HAP-1 (cell line): ENCODE measurements around the gene ABL2.
"Not testable (repeated sequence)": the region's sequence is repeated elsewhere in the genome, so short reads cannot be mapped to it uniquely, and the experiment has no call there.

Experiments used
- DNase-seq, 2 experiments: peaks; one replicate each; pipeline ENCODE4 v3.0.0-alpha.2; 2016 to 2020; ENCODE audit warnings: low spot score in 2 of 2
- H3K27me3 ChIP-seq: fragments of 250-450 bp; sonication (Bioruptor Pico); 2 replicates; pipeline ENCODE4 v1.5.1; 2020; ENCODE audit warnings: low read depth, mild to moderate bottlenecking, moderate library complexity
- H3K36me3 ChIP-seq: fragments of 250-450 bp; sonication (Bioruptor Pico); replicated peaks from 2 replicates; pipeline ENCODE4 v1.5.1; 2020; ENCODE audit warnings: mild to moderate bottlenecking
- H3K4me1 ChIP-seq: fragments of 250-450 bp; sonication (Bioruptor Pico); 2 replicates; pipeline ENCODE4 v1.5.1; 2020; ENCODE audit warnings: mild to moderate bottlenecking
- H3K4me3 ChIP-seq: fragments of 250-450 bp; sonication (Bioruptor Pico); 2 replicates; pipeline ENCODE4 v1.5.1; 2020; ENCODE audit warnings: mild to moderate bottlenecking, moderate library complexity
- H3K9me3 ChIP-seq: fragments of 250-450 bp; sonication (Bioruptor Pico); 2 replicates; pipeline ENCODE4 v1.5.1; 2020; ENCODE audit warnings: mild to moderate bottlenecking, moderate library complexity
- in situ Hi-C: fragments of 300-500 bp; cut with MboI; formaldehyde crosslinking; loops from 3 replicates; pipeline ENCODE4 v1.14.3; 2020; ENCODE audit warnings: low sequenced_read_pairs, inconsistent platforms, mixed read lengths

The ABL2 gene

DNA sequence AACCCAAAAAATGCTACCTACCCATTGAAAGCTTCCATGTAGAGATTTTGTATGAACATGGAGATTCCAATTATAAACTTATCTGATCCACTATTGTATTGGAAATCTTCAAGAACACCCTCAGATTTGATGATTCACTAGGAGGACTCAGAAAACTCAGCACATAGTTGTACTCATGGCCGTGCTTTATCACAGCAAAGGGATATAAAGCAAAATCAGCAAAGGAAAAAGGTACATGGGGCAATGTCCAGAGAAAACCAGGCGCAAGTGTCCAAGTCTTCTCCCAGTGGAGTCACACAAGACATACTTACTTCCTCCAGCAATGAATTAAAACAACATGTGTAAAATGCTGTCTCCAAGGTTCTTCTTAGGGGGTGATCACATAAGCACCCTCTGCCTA lies 28.9 kb downstream of the ABL2 start:
- in situ Hi-C loops: no loop called here
- H3K4me1 ChIP-seq: peaks cover 17% of the 10 kb centered on the region
- no peaks in the 10 kb centered on the region for H3K27me3 ChIP-seq
- no peaks in the 10 kb centered on the region for H3K36me3 ChIP-seq
- no peaks in the 10 kb centered on the region for H3K9me3 ChIP-seq
- H3K4me3 ChIP-seq: no peak overlapping the region
- no peak for DNase-seq

DNA sequence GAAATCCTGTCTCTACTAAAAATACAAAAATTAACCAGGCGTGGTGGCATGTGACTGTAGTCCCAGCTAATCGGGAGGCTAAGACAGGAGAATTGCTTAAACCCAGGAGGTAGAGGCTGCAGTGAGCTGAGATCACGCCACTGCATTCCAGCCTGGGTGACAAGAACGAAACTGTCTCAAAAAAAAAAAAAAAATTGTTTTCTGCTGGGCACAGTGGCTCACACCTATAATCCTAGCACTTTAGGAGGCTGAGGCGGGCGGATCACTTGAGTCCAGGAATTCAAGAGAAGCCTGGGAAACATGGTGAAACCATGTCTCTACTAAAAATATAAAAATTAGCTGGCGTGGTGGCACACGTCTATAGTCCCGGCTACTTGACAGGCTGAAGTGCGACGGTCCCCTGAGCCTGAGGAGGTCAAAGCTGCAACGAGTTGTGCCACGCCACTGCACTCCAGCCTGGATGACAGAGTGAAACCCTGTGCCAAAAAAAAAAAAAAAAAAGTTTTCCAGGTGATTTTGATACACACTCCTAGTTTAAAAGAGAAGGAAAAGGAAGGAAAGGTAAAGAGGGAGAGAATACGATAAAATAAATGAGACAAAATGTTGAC lies 31.7 kb downstream of the ABL2 start:
- Histone ChIP-seq H3K27me3 (no peaks in the 10 kb centered on the region), H3K36me3 (no peaks in the 10 kb centered on the region), H3K4me3 (no peak overlapping the region), H3K9me3 (no peaks in the 10 kb centered on the region), H3K4me1 (peaks cover 8% of the 10 kb centered on the region)
- no peak for DNase-seq
- in situ Hi-C loops: no loop called here

DNA sequence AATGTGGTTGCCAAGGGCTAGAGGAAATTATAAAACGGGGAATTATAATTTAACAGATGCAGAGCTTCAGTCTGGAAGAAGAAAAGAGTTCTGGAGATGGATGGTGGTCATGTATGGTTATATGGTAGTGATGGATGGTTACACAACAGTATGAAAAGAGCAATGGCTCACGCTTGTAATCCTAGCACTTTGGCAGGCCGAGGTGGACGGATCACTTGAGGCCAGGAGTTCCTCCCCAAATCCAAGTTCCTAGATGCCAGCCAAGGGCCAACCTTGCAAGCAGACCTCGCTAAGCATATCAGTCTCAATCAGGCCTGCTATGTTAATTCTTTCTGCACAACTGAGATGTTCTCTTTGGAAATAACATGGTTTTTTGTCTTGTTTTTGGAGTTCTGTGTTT lies 33.6 kb downstream of the ABL2 start:
- H3K4me3 ChIP-seq, H3K36me3 ChIP-seq, DNase-seq, H3K9me3 ChIP-seq, H3K4me1 ChIP-seq, H3K27me3 ChIP-seq, in situ Hi-C loops: not testable (repeated sequence)

DNA sequence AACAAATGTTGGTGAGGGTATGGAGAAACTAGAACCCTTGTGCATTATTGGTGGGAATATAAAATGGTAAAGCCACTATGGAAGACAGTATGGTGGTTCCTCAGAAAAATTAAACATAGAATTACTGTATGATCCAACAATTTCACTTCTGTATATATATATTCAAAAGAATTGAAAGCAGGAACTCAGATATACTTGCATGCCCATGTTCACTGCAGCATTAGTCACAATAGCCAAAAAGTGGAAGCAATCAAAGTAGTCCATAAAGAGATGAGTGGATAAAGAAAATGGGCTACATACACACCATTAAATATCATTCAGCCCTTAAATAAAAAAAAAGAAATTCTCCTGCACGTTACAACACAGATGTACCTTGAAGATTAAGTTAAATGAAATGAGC lies 34.1 kb downstream of the ABL2 start:
- H3K9me3 ChIP-seq: no peaks in the 10 kb centered on the region
- H3K27me3 ChIP-seq: no peaks in the 10 kb centered on the region
- DNase-seq: no peak
- H3K4me1 ChIP-seq: no peaks in the 10 kb centered on the region
- in situ Hi-C loops: no loop called here
- no peaks in the 10 kb centered on the region for H3K36me3 ChIP-seq
- no peak overlapping the region for H3K4me3 ChIP-seq

DNA sequence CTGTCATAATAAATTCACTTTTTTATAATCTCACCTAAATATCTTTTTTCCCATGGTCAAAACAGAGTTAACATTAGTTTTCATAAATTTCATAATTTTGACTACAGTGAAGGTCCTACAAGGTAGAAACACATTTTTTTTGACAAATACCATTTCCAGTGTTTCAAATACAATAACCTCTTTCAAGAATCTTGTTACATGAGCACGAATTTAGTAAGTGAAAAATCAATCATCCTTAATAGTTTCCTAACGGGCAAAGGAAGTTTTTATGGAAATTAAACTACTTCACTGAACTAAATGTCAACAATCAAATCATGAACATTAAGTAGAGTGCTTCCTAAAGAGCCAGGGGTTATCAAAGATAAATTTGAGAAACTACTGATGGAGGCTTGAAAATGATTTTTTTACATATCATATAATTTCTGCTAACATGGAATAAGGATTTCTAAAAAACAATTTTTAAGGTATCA lies 35.4 kb downstream of the ABL2 start:
- DNase-seq: no peak
- Histone ChIP-seq H3K9me3 (no peaks in the 10 kb centered on the region), H3K4me3 (no peak overlapping the region), H3K4me1 (no peaks in the 10 kb centered on the region), H3K36me3 (no peaks in the 10 kb centered on the region), H3K27me3 (no peaks in the 10 kb centered on the region)
- in situ Hi-C loops: no loop called here

DNA sequence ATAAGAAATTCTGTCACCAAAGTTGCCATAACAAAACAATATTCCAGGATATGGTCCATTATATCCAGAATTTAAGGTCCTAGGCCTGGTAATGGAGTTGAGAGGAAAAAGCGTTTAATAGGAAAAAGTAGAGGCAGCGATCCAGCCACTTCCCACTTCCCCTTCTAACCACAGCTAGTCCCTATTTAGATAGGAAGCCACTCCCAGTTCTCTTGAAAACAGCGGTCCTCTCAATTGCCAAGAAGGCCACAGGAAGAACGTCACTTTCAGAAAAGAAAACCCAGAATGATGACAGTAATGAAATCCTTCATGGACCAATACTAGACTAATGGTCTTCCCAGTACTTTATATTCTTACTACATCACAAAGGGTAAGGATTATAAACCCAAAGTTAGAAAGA lies 38.6 kb downstream of the ABL2 start:
- Histone ChIP-seq H3K27me3 (no peaks in the 10 kb centered on the region), H3K36me3 (no peaks in the 10 kb centered on the region), H3K4me3 (no peak overlapping the region), H3K9me3 (no peaks in the 10 kb centered on the region), H3K4me1 (no peaks in the 10 kb centered on the region)
- in situ Hi-C loops: no loop called here
- no peak for DNase-seq

DNA sequence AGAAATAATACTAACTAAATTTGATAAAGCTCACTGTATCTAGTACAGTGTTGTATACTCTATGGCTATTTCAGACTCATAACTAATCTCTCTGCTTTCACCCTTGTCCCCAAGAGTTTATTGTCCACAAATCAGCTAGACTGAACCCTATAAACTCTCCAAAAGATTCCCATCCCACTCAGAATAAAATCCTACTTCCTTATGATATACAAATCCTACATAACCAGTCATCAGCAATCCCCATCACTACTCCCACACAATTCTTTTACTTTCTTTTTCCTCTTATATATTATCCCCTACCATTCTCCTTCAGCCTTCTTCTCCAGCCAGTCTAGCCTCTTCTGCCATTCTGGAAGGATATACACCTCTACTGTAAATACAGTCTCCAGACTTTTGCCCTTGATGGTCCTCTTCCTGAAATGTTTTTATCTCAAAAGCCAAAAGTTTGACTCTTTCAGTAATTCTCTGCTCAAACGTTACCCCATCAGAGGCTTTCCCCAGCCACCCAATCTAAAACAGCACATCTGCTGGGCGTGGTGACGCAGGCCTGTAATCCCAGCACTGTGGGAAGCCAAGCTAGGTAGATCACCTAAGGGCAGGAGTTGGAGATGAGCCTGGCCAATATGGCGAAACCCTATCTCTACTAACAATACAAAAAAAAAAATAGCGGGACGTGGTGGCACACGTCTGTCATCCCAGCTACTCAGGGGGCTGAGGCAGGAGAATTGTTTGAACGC lies 41.6 kb downstream of the ABL2 start:
- no peak for DNase-seq
- no peaks in the 10 kb centered on the region for H3K27me3 ChIP-seq
- H3K4me1 ChIP-seq: no peaks in the 10 kb centered on the region
- in situ Hi-C loops: no loop called here
- no peaks in the 10 kb centered on the region for H3K36me3 ChIP-seq
- no peaks in the 10 kb centered on the region for H3K9me3 ChIP-seq
- no peak overlapping the region for H3K4me3 ChIP-seq

DNA sequence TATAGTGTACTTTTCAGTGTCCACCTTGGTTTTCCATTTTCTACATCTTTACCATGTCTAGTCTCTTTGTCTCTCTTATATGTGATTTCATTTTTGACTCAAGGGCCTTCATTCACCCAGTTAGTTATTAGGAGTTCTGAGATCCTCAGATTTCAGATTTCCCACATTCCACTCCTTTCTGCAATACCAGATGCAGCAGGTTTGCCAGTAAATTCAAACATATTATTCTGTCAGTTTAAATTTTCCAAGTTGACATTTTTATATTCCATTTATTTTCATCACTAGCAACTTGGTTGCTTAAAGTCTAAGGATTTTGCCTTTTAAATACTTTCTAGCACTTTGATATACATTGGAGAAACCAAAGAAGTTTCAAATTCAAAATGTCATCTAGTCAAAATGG lies 42.4 kb downstream of the ABL2 start:
- Histone ChIP-seq H3K4me1 (no peaks in the 10 kb centered on the region), H3K9me3 (no peaks in the 10 kb centered on the region), H3K4me3 (no peak overlapping the region), H3K27me3 (no peaks in the 10 kb centered on the region), H3K36me3 (no peaks in the 10 kb centered on the region)
- in situ Hi-C loops: no loop called here
- DNase-seq: no peak

DNA sequence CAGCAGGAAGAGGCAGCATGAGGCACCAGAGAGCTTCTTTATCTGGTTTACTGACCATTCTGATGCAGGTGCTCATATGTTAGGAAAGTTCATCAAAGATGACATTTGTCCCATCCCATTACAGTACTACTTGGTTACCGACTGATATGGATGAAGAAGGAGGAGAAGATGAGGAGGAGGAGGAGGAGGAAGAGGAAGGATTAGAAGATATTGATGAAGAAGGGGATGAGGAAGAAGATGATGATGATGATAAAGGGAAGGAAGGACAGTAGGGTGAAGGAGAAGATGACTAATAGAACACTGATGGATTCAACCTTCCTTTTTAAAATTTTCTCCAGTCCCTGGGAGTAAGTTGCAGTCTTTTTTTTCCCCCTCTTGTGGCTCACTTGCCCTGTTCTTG lies 45.1 kb downstream of the ABL2 start:
- in situ Hi-C loops: no loop called here
- Histone ChIP-seq H3K36me3 (no peaks in the 10 kb centered on the region), H3K27me3 (no peaks in the 10 kb centered on the region), H3K4me1 (peaks cover 2% of the 10 kb centered on the region; the same call in 1 of the 2 replicates), H3K9me3 (no peaks in the 10 kb centered on the region), H3K4me3 (no peak overlapping the region)
- no peak for DNase-seq

DNA sequence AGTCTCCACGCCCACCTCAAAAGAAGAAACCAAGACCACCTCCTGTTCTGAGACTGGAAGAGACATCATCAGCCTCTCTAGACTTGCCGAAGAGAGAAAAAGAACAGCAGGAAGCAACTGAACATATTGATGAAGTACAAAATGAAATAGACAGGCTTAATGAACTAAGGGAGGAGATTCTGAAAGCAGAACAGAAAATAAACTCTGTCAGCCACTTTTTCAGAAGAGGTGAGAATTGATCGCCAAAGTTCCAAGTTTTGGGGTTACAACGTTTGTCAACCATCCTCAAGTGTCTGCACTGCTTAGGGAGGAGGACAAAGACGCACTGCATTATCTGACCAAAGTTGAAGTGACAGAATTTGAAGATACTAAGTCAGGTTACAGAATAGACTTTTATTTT lies 45.6 kb downstream of the ABL2 start:
- Histone ChIP-seq H3K4me1 (peaks cover 7% of the 10 kb centered on the region), H3K27me3 (no peaks in the 10 kb centered on the region), H3K9me3 (no peaks in the 10 kb centered on the region), H3K4me3 (no peak overlapping the region), H3K36me3 (no peaks in the 10 kb centered on the region)
- in situ Hi-C loops: no loop called here
- no peak for DNase-seq

DNA sequence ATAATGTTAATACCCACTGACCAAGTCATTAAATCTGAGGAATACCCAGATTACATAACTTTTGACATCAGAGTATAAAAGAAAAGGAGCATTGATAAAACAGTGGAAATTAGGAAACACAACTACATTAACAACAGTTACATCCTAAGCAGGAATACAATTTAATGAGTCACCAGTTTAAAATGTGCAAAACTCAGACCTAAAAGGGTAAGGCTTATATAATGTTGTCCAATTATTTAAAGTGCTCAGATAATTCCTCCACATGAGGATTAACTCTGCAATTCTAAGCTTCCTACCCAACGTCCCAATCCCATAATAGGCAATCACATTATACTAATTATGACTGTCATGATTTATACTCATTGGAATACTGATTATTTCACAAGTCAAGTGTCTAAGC lies 50.5 kb downstream of the ABL2 start:
- in situ Hi-C loops: no loop called here
- peaks cover 13% of the 10 kb centered on the region for H3K4me1 ChIP-seq
- DNase-seq: peak in 1 of 2 experiments; percentile 25
- no peak overlapping the region for H3K4me3 ChIP-seq
- no peaks in the 10 kb centered on the region for H3K9me3 ChIP-seq
- H3K36me3 ChIP-seq: no peaks in the 10 kb centered on the region
- H3K27me3 ChIP-seq: no peaks in the 10 kb centered on the region

DNA sequence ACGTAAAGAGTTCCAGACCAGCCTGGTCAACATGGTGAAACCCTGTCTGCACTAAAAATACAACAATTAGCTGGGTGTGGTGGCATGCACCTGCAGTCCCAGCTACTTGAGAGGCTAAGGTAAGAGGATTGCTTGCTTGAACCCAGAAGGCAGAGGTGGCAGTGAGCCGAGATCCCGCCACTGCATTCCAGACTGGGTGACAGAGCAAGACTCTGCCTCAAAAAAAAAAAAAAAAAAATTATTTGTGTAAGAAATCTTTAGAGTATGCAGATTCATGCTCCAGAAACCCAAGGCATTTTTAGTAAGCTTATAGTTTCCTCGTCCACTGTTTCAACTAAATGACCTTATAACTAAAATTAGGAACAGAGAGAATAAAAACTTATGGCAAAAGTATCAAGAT lies 51.3 kb downstream of the ABL2 start:
- Histone ChIP-seq H3K27me3 (no peaks in the 10 kb centered on the region), H3K9me3 (no peaks in the 10 kb centered on the region), H3K36me3 (no peaks in the 10 kb centered on the region), H3K4me3 (no peak overlapping the region), H3K4me1 (peaks cover 13% of the 10 kb centered on the region)
- in situ Hi-C loops: no loop called here
- DNase-seq: no peak

DNA sequence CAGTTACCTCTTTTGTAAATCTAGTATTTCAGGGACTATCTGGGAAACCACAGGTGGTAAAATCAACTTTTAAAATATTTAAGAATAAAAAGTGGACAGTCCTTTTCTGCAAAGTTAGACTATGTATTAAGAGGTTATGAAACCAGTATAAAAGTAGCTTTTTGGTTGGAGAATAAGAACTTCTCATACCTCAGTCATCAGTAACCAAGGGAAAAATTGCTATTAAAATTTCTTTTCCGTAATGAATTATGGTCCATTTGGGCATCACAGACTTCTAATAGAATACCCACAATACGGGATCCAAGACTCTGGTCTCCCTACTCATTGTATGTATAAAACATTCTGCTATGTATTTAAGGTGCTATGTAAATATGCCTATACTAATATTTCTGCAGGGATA lies 51.9 kb downstream of the ABL2 start:
- Histone ChIP-seq H3K9me3 (no peaks in the 10 kb centered on the region), H3K27me3 (no peaks in the 10 kb centered on the region), H3K36me3 (no peaks in the 10 kb centered on the region), H3K4me3 (no peak overlapping the region), H3K4me1 (peaks cover 13% of the 10 kb centered on the region)
- in situ Hi-C loops: no loop called here
- DNase-seq: no peak

DNA sequence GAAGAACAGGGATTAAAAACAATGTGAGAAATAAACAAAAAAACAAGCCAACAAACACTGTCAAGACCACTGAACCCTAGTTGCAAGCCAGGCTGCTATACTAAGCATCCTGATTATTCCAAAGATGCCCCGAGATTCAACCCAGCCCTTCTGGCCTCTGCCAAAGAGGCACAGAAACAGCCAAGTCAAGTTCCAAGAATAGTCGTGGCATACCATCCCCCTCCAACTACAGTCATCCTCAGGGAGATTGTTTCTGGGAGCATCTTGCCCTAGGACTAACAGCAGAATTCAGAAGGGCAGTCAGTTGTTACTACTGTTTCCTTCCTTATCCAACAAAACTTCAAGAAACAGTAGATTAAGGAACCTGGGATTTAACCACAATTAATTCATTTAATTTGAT lies 52.3 kb downstream of the ABL2 start:
- H3K36me3 ChIP-seq: no peaks in the 10 kb centered on the region
- H3K27me3 ChIP-seq: no peaks in the 10 kb centered on the region
- peaks cover 13% of the 10 kb centered on the region for H3K4me1 ChIP-seq
- no peak overlapping the region for H3K4me3 ChIP-seq
- no peaks in the 10 kb centered on the region for H3K9me3 ChIP-seq
- no peak for DNase-seq
- in situ Hi-C loops: no loop called here
